NCI-H2107 treated with DMSO at 0.1 percent for 48 hours (cell line): Measurements from ENCODE around the gene FAM98A.

Source experiments
- DNase-seq: peaks from one replicate; lab custom pipeline; 2025; ENCODE audit not compliant: unreplicated experiment; lab: John Stamatoyannopoulos, UW

FAM98A gene

DNA sequence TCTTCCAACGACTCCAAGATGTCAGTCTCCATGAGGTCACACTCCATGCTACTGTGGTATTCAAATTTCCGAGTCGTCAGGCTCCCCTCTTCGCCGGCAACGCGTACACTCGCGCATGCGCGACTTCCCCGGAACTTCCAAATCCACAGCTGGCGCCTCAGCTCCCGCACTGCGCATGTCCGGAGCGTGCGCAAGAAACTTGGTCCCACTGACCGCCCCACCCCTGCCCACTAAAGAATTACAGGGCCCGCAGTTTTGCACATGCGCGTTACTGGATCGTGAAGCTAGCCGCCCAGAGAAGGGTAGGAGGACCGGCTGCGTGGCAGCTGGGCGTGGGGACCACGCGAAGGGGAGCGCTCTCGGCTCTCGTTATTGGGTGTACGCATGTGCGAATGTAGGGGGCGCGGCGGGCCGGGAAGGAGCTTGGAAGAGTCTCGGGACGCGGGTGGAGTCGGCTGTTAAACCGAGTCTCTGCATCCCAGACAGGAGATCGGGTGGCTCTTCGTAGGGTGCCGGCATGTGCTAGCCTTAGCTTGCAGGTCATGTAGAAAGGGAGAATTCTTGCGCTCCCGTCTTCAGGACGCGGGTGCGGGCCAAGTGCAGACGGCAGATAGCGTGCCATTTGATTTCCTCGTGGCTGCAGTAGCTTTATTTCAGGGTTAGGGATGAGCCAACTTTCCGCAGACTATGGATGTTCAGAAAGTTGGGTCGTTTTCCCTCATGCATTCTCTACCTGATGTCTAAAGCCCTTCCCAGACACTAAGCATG, at the start of gene FAM98A:
Gene FAM98A (minus strand): TSS at position 125 of the 768 bp plus-strand sequence. CDS start 78 bp downstream, at position 47.
- DNase-seq: peak; percentile 97

DNA sequence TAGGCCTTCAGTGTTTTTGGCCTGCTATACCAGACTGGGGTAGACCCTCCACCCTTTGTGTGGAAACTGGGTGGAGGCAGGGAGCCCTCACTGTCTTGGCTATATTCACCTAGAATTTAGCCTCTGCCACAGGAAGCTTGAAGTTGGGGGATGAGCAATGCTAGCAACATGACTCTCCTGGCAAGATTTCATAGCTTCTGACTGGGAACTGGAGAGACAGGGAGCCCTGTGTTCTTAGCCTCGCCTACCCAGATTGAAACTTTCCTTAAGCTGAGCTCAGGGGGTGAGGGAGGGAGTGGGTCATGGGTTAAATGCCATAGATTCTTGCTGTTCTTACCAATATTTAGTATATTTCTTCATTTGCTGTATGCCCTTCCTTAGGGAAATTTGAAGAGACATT, 46.8 kb upstream of the FAM98A start:
- no peak for DNase-seq

DNA sequence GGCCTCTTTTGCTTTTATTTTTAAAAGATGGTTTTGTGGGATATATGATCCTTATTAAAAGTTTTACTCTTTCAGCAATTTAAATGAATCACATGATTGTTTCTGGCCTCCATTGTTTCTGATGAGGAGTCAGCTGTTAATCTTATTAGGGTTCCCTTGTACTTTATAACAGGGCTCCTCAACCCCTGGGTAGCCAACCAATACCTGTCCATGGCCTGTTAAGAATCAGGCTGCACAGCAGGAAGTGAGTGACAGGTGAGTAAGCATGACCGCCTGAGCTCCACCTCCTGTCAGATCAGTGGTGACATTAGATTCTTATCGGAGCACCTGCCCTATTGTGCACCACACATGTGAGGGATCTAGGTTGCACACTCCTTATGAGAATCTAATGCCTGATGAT, 45.1 kb upstream of the FAM98A start:
- no peak for DNase-seq

DNA sequence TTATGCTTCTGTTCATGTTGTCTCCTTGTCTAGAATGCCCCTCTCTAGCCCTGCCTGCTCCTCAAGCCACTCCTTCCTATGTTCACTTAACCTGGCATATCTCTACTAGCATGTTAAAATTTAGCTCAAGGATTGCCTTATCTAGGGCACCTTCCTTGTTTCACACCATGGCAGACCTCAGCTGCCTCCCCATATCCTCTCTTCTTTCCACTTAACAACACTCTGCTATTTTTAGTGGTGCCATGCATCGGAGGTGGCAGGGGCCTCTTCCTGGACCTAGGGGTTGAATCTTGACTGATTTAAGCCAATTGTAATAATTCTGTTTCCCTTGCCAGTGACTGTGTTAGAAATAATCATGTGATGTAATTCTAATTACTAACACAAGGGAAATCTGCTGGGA, 36.9 kb upstream of the FAM98A start:
- DNase-seq: no peak

DNA sequence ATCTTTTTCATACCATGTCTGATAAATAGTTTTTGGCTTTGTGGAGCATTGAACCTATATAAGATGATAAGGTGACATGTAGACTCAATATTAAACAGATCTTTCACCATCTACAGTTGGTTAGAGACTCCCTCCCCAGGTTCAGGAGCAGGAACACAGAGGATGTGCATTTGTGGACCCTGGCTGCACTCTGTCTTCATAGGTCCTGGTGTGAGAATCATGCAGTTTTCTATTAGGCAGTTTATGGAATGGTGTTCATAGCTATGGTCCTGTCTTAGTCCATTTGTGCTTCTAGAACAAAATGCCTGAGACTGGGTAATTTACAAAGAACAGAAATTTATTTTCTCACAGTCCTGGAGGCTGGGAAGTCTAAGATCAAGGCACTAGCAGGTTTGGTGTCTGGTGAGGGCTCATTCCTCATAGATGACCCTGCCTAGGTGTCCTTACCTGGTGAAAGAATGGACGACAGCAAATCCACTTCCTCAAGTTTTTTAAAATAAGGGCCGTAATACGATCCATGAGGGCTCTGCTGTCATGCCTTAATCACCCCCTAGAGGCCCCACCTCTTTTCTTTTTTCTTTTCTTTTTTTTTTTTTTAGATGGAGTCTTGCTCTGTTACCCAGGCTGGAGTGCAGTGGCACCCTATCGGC, 35.3 kb upstream of the FAM98A start:
- no peak for DNase-seq

DNA sequence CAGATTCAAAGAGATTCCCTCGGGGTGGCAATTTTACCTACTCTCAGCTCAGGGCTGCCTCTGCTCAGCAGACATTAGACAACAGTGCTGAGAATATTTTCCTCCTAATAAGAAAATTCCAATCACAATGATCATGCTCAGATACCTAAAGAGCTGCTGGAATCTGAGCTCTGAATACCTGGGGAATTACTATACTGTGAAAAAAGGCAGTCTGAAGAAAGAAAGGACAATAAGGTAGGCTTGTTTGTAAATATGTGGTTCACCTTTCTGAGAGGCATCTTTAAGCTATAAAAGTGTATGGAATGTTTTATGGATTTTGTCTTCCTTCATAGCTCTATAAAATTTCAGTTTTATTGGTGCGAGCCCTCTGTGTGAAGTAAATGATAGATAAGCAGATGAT, 34.2 kb upstream of the FAM98A start:
- DNase-seq: no peak

DNA sequence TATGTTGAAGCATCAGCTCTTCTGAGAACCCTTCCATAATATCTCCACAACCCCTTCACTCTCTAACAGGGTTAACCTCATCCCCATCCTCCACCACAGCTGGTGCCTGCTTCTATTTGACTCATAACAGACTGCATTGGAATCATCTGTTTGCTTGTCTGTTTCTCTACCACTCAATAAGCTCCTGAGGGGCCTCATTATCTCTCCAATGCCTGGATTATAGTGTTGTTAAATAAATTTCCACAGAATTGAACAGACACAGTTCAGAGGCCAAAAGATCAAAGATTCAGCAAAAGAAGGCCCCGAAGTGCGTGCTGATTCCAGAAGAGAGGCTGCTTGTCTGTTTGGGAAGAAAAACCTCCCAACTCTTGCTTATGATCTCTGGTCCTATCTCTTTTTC, 33.7 kb upstream of the FAM98A start:
- DNase-seq: no peak

DNA sequence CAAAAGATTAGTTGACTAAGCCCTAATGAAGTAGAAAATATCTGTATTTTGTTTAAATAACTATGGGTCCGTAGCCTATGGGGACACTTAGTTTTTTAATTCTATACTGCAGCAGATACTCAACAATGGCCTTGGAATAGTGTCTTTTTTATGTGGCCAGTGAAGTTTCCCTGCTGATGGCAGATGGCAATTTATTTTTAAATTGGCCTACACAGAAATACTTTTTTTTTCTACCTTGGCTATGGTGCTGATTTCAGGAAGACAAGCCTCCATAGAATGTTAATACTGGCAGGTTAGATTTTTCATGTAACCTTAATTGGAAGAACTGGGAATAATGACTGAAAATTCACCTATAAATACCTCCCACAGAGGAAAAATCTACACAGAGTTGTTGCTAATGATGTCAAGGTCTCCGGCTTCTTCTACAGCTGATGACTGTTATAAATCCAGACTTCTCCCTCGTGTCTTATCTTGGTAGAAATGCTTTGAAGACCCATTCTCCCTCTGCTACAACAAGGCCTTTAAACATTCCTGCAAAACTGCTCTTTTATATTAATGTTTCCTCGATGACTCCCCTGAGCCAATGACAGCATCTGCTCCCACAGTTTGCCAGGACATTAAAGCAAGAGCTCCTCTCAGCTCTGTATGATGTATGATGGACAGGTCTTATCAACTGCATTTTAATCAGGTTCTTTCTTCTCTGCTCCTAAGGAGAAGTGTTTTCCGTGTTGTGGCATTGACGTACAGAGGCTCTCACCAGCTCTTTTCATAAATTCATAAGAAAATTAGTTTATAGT, 29.1 kb upstream of the FAM98A start:
- DNase-seq: no peak

DNA sequence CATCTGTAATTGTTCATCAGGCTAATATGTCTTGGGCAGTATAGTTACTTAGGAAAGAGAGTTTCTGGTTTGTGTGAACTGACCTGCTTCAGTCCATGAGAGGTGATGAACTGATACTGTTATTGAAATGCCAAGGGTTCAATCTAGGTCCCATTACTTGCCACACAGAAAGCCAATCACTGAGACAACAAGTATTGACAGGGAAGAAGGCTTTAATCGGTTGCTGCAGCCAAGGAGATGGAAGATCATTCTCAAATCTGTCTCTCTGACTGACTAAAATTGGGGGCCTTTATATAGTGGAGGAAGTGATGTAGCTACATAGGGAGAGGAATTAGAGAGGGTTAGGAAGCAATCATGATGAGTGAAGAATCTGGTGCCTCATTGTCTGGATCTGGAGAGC, 19.9 kb upstream of the FAM98A start:
- DNase-seq: no peak

DNA sequence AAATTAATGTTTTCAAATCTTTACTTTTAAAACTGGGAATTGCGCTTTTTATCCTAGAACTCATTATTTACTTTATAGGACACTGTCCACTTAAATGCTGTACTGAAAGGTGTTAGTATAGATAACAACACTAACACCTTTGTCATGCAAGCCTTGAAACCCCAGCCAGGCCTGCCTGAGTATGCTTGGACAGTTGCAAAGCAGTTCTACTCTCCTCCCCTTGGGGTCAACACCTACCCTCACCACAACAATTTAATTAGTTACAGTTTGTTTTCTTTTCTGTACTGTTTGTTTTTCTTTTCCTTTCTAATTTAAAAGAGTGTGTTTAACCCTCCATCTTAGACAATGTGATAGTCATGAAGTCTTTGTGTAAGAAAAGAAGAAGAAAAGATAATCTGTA, 18.9 kb upstream of the FAM98A start:
- no peak for DNase-seq

DNA sequence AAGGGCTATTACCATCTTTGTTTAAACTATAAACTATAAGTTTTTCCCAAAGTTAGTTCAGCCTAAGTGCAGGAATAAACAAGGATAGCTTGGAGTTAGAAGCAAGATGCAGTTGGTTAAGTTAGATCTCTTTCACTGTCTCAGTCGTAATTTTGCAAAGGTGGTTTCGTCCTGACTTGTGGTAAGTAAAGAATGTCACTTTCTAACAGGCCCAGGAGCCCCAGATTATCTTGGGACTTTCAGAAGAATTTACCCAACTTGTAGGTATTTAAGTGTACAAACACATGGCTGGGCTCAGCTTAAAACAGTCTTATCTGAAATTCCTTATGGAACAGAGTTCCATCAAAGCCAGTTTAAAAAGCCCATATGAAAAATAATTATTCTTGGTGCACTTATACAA, 18.3 kb upstream of the FAM98A start:
- DNase-seq: no peak

DNA sequence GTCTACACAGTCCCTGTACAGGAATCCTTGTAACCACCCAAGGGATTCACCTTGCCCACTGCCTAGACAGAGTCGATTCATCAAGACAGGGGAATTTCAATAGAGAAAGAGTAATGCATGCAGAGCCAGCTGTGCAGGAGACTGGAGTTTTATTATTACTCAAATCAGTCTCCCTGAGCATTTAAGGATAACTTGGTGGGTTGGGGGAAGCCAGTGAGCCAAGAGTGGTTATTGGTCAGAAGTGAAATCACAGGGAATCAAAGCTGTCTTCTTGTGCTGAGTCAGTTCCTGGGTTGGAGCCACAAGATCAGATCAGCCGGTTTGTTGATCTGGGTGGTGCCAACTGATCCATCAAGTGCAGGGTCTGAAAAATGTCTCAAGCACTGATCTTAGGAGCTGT, 17.8 kb upstream of the FAM98A start:
- DNase-seq: no peak

DNA sequence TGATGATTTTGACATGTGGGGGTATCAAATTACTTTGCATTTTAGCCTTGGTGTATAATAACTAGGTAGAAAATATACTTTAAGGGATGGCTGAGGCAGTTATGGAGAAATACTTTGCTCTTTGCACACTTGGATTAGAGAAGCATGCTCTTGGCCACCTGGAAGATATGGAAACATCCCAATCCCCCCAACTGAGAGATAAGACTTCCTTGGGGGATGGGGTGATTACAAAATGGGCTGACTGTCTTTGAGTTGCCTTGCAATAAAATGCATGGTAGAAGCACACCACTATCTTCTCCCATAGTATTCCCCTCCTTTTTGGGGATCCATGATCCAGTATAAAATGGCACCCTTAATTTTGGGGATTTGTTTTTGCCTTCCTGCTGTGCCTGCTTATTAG, 15.1 kb upstream of the FAM98A start:
- DNase-seq: no peak

DNA sequence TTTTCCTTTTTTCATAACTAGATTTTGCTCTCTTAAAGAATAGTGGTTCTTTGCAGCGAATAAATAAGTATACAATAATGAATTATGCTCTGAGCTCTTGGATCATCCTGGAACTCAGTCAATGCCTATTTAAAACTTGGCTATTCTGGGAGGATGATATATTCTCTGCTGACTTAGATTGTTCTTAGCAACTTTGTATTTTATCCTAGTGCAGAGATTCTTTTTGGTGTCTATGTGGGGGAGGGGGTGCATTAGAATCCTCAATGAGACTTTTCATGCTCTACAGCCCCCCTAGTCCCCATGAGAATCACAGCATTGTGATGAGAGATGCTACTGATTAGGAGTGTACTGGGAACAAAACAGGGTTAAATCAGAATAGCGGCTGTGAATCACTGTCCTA, 8.8 kb upstream of the FAM98A start:
- no peak for DNase-seq

DNA sequence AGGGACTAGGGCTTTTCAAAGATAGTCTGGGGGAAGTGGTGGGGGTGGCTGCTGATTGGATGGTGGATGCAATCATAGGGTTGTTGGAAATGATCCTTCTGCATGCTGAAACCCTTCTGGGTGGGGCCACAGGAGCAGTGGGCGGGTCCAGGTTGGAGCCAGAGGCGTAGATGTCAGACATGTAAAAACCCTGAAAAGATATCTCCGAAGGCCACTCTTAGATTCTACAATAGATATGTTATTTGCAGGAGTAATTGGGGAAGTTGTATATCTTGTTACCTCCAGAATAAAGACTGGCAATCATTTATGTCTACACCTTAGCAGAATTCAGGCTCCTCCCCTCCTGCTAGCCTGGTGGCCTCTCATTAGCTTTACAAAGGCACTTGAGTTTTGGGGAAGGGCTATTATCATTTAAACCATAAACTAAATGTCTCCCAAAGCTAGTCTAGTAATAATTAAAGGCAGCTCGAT, 8.2 kb upstream of the FAM98A start:
- DNase-seq: no peak

DNA sequence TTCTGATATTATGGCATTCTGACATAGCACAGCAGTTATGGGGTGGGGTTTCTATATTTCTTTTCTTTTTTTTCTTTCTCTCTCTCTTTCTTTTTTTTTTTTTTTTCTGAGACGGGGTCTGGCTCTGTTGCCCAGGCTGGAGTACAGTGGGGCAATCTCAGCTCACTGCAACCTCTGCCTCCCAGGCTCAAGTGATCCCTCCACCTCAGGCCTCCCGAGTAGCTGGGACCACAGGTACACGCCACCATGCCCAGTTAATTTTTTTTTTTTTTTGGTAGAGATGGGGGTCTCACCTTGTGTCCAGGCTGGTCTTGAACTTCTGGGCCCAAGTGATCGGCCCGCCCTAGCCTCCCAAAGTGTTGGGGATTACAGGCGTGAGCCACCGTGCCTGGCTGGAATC, 7.5 kb upstream of the FAM98A start:
- DNase-seq: no peak

DNA sequence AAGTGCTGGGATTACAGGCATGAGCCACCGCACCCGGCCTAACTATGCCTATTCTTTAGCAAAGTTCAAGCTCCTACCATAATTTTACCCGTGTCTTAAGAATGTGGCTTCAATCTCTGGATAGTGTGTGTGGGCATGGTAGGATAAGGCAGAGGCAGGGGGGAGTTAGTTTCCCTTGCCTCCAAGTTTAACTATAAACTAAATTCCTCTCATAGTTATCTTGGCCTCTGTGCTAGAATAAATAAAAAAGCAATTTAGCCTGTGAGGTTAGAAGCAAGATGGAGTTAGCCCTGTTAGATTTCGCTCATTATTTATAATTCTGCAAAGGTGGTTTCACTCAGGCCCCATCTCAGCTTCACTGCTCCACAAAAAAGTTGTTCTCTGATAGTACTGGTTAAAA, 7.0 kb upstream of the FAM98A start:
- no peak for DNase-seq

DNA sequence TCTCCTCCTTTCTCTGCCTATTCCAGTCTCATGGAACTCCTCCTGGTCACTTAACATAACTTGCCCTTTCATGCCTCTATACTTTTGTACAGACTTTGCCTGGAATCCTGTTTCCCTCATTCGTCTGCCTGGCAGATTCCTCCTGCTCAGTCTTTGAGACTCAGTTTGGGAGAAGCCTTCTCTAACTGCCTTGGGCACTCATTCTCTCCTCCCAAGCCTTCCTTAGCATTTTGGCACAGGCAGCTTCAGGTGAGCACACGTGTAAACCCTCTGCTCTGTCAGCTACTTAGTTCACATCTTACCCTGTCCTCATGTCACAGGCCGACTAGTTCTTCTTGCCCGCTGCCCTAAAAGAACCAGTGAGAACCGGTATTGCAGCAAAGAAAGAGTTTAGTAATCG, 6.0 kb upstream of the FAM98A start:
- no peak for DNase-seq

DNA sequence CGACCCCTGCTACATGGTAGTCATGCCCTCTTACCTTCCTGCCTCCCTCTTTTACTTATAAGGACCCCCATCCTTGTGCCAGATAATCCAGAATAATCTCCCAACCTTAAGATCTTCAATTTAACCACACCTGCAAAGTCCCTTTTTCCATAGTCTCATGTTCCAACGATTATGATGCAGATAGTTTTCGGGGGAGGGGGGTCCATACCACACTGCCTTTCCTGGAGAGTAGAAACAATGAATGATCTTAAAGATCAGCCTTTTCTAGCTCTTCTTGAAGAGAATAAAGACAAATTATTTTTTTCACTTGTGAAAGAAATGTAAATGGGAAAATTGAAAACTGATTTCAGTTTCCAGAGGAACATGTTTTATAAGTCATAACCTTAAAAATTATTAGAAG, 4.3 kb upstream of the FAM98A start:
- DNase-seq: no peak

DNA sequence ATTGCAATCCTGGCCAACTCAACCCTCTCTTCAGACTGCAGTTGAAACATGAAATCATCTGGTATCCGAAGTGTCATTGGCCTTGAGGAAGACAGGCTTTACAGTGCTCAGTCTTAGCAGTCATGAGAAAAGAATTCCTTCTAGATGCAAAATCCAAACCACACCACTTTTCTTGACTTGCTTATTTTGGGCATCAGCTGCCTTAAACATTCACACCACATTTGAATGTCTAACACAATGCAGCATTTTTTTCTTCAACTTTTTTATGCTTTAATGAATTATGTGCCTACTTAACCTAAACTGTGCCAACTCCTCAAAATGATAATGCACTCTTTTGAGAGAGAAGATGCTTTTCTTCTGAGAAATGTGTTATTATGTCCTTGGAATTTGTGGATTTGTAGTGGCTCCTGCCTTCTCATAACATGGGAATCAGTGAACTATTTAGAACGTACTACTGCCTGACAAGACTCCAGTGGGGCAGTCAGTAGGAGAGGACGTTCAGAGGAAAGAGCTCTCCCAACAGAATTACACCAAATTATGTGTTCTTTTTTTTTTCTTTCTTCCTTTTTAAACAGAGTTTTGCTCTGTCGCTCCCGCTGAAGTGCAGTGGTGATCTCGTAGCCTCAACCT, 3.2 kb upstream of the FAM98A start:
- DNase-seq: no peak

DNA sequence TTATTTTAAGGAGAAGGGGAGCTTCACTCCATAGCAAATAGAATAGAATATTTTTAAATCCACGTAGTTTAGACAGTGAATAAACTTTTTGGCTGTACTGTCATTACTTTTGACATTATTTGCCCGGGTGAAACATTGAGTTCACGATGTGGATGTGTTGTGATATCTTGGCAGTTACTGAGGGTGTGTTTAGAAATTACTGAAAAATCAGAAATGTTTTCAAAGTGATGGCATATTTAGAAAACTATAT, 769 bp upstream of the FAM98A start:
- DNase-seq: no peak
